Lung (tissue), 12 donors: ENCODE measurements around the gene GLA. TPM values are rescaled to one million over a fixed set of nuclear protein-coding genes. Genes with fewer than 3 reads are reported as not detected.

Experiments
- ATAC-seq: fragments of 200-7000 bp; cut with Tn5 transposase; one replicate; pipeline ENCODE4 v1.9.1; 2020; ENCODE audit warnings: moderate number of reproducible peaks; ENCODE audit not compliant: insufficient read depth, low FRiP score
- DNase-seq, 3 donors: peaks; one replicate each; pipeline ENCODE4 v3.0.0-alpha.2; 2013 to 2017
- H3K27ac ChIP-seq, 2 donors: one replicate each; pipeline ENCODE4 v1.5.1; 2013; ENCODE audit warnings: mild to moderate bottlenecking in 2 of 2, moderate library complexity in 2 of 2, control low read depth in 1 of 2, inconsistent platforms in 1 of 2, low read depth in 1 of 2, low read length in 1 of 2
- H3K27me3 ChIP-seq, 3 donors: one replicate each; pipeline ENCODE4 v1.5.1; 2013; ENCODE audit warnings: low read length in 2 of 3; ENCODE audit not compliant: control insufficient read depth in 3 of 3, insufficient read depth in 3 of 3
- H3K36me3 ChIP-seq, 4 donors: one replicate each; pipeline ENCODE4 v1.5.1; 2013; ENCODE audit warnings: low read length in 4 of 4, mild to moderate bottlenecking in 1 of 4, moderate library complexity in 1 of 4; ENCODE audit not compliant: control insufficient read depth in 4 of 4, insufficient read depth in 4 of 4
- H3K4me1 ChIP-seq, 5 donors: one replicate each; pipeline ENCODE4 v1.5.1; 2013; ENCODE audit warnings: low read length in 5 of 5, mild to moderate bottlenecking in 2 of 5, moderate library complexity in 1 of 5; ENCODE audit not compliant: control insufficient read depth in 5 of 5, insufficient read depth in 5 of 5
- H3K4me3 ChIP-seq: one replicate; pipeline ENCODE4 v1.5.1; 2013; ENCODE audit warnings: mild to moderate bottlenecking, control low read depth, moderate library complexity
- H3K9ac ChIP-seq, 2 donors: one replicate each; pipeline ENCODE4 v1.5.1; 2013; ENCODE audit warnings: low read length in 2 of 2, control low read depth in 1 of 2; ENCODE audit not compliant: insufficient read depth in 1 of 2
- H3K9me3 ChIP-seq, 4 donors: one replicate each; pipeline ENCODE4 v1.5.1; 2013; ENCODE audit warnings: low read length in 3 of 4, mild to moderate bottlenecking in 1 of 4, moderate library complexity in 1 of 4; ENCODE audit not compliant: control insufficient read depth in 4 of 4, insufficient read depth in 3 of 4
- CTCF ChIP-seq: IDR thresholded peaks from 2 replicates; pipeline ENCODE4 v1.5.1; 2012; ENCODE audit warnings: mild to moderate bottlenecking; ENCODE audit errors: control extremely low read depth, extremely low read depth
- WGBS, 2 donors: extraction: QIAGEN DNeasy Blood & Tissue Kit; methylation state at CpG; one replicate each; pipeline ENCODE4 v1.1.7; 2013; 5-methylcytosine and 5-hydroxymethylcytosine counted together
- polyA plus RNA-seq, 2 donors: library from polyadenylated mRNA; stranded (reverse); fragments of 200-250 nt; gene quantifications; one replicate each; pipeline ENCODE4 v1.2.1, GENCODE V29; 2013
- total RNA-seq, 2 donors: library from RNA; depleted of rRNA in 1 of 2; stranded (reverse); fragments of >200 nt in 1 of 2; gene quantifications; one replicate each; pipeline ENCODE4 v1.2.1, GENCODE V29; 2014 to 2021
- donor health status: control.
- donor health status: control.
- donor health status: Bipolar disorder and iron deficiency.
- donor health status: healthy.
- donor health status: DM: yes; HTN: yes; CAD: no.

Gene GLA
- total and polyA plus RNA-seq, 4 donors = 26.4 to 55.7 (median 47.2) TPM

GRCh38 chrX:101410461-101410860, 2.7 kb upstream of the GLA start:
- Histone ChIP-seq H3K4me3 (no peak overlapping the region), H3K27ac (no peak overlapping the region), H3K9ac (peak overlapping the region in 1 of 2 donors; percentile 17), H3K36me3 (peaks cover 0 to 5% (median 2%) of the 10 kb centered on the region in 4 donors), H3K27me3 (peaks cover 0 to 5% (median 0%) of the 10 kb centered on the region in 3 donors), H3K9me3 (no peaks in the 10 kb centered on the region), H3K4me1 (peaks cover 0 to 10% (median 4%) of the 10 kb centered on the region in 5 donors)
- WGBS, 2 donors = 49 to 54% methylated on average over 7 of the region's 7 CpGs
- TF ChIP-seq CTCF = no peak
- ATAC-seq (no peak), DNase-seq (no peak)

DNA sequence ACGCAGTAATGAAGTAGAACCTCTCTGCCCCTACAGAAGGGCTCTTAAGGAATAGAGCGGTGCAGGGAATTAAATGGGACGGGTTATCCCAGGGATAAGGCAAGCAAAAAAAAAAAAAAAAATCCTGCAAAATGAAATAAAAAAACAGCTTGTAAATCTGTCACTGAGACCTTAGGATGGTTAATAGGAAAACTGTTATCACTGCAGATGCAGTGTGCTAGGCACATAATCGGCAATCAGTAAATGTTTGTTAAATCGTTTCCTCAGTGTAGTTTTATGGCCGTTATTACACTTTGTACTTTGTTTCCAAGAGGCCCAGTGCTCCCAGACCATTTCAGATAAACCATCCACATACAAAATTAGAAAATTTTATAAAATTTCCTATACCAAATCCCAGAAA, 1.3 kb upstream of the GLA start:
- TF ChIP-seq CTCF = no peak
- Histone ChIP-seq H3K4me3 (no peak overlapping the region), H3K4me1 (peaks cover 0 to 10% (median 4%) of the 10 kb centered on the region in 5 donors), H3K9ac (peak overlapping the region in 1 of 2 donors; percentile 96), H3K27me3 (peaks cover 0 to 5% (median 0%) of the 10 kb centered on the region in 3 donors), H3K9me3 (no peaks in the 10 kb centered on the region), H3K36me3 (peaks cover 0 to 5% (median 2%) of the 10 kb centered on the region in 4 donors), H3K27ac (peak overlapping the region in 1 of 2 donors; percentile 95)
- no peak for ATAC-seq
- DNase-seq = no peak
- 2 to 30% methylated on average over 6 of the region's 6 CpGs for WGBS, 2 donors

GRCh38 chrX:101408532-101408841, 762 bp upstream of the GLA start:
- H3K36me3 ChIP-seq = peaks cover 0 to 5% (median 2%) of the 10 kb centered on the region in 4 donors
- WGBS, 2 donors = 0 to 20% methylated on average over 8 of the region's 8 CpGs
- DNase-seq (no peak), ATAC-seq (no peak)
- H3K27me3 ChIP-seq = peaks cover 0 to 5% (median 0%) of the 10 kb centered on the region in 3 donors
- peak overlapping the region; percentile 70 to 96 for H3K9ac ChIP-seq
- no peaks in the 10 kb centered on the region for H3K9me3 ChIP-seq
- peaks cover 0 to 10% (median 4%) of the 10 kb centered on the region in 5 donors for H3K4me1 ChIP-seq
- H3K27ac ChIP-seq = peak overlapping the region; percentile 90 to 95
- peak overlapping the region; percentile 50 for H3K4me3 ChIP-seq
- TF ChIP-seq CTCF = no peak
